ENCODE measurements around the gene BRINP3. TPM values are rescaled to one million over a fixed set of nuclear protein-coding genes. Genes with fewer than 3 reads are reported as not detected.
A peak's percentile ranks its signal among the peaks of the same experiment; 100 is the strongest.

The BRINP3 gene
- total RNA-seq, 1 experiment from 2014 or later: not detected

- no peak overlapping the region for H2AFZ ChIP-seq (ENCODE audit: low read length)
- H3K36me3 ChIP-seq (ENCODE audit: low read depth, low read length): no peaks in the 10 kb centered on the region; the same call in 1 of the 2 replicates
- no peak overlapping the region for H3K9ac ChIP-seq (ENCODE audit: low read length)
- intact Hi-C loops (cut with micrococcal nuclease): no loop called here
- H4K20me1 ChIP-seq (ENCODE audit: low read length): no peaks in the 10 kb centered on the region
- no peaks in the 10 kb centered on the region for H3K79me2 ChIP-seq (ENCODE audit: low read length)
- no TSS peak for BruUV-seq (replicated peaks)
- ChIA-PET CTCF (no interaction called here), POLR2A (ENCODE audit: unreplicated experiment) (no interaction called here)
- DNase-seq (no peak), ATAC-seq (no peak)
- no peak overlapping the region for H3K4me3 ChIP-seq (ENCODE audit: low read length)
- H3K27ac ChIP-seq (ENCODE audit: low read length): no peak overlapping the region
- H3K4me1 ChIP-seq (ENCODE audit: insufficient read depth, low read length): no peaks in the 10 kb centered on the region
- TF ChIP-seq EZH2phosphoT487 (IDR thresholded peaks at IDR 0.05; ENCODE audit: borderline replicate concordance, low read length) (no peak), CTCF (conservative IDR thresholded peaks at IDR 0.05; ENCODE audit: low read depth, low read length) (no peak), EZH2 (IDR thresholded peaks at IDR 0.05; ENCODE audit: low read length, unreplicated experiment) (no peak)
- peaks cover 5% of the 10 kb centered on the region; the same call in 1 of the 2 replicates for H3K27me3 ChIP-seq (ENCODE audit: low read length)
- H3F3A ChIP-seq (ENCODE audit: low read length, unreplicated experiment): no peaks in the 10 kb centered on the region
- H3K9me3 ChIP-seq (ENCODE audit: low read length): no peaks in the 10 kb centered on the region
- no peaks in the 10 kb centered on the region for H3K9me2 ChIP-seq (replicated peaks; ENCODE audit: low read length)
- no peak overlapping the region for H3K4me2 ChIP-seq (ENCODE audit: low read length)
These were observed 6.4 kb upstream of the BRINP3 start for GRCh38 chr1:190484045-190484444.

DNA sequence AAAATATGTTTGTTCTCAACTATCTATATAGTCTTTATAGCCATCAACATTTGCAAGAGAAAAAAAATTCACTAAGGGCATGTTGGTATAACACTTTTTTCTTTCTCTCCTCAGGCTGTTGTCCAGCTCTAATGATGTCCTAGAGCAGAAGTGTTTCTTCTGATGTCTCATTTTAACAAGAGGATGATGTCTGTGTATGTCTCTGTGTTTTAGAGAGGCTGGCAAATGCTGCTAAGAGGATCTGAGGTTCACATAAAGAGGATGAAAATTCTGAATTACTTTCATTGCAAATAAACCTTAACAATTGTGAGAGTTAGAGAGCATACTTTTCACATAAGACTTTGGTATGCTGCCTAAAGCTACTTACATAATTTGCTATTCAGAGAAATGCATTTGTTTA lies 2.6 kb upstream of the BRINP3 start:
- Histone ChIP-seq H3K9me2 (replicated peaks; ENCODE audit: low read length) (no peaks in the 10 kb centered on the region), H3K79me2 (ENCODE audit: low read length) (no peaks in the 10 kb centered on the region), H2AFZ (ENCODE audit: low read length) (no peak overlapping the region), H3K36me3 (ENCODE audit: low read depth, low read length) (no peaks in the 10 kb centered on the region; the same call in 1 of the 2 replicates), H4K20me1 (ENCODE audit: low read length) (no peaks in the 10 kb centered on the region), H3F3A (ENCODE audit: low read length, unreplicated experiment) (no peaks in the 10 kb centered on the region), H3K4me1 (ENCODE audit: insufficient read depth, low read length) (0 out of 2 replicates have a peak, but pooled peaks cover 6% of the 10 kb centered on the region), H3K9me3 (ENCODE audit: low read length) (no peaks in the 10 kb centered on the region), H3K27me3 (ENCODE audit: low read length) (peaks cover 43% of the 10 kb centered on the region), H3K9ac (ENCODE audit: low read length) (no peak overlapping the region), H3K4me2 (ENCODE audit: low read length) (no peak overlapping the region), H3K27ac (ENCODE audit: low read length) (no peak overlapping the region), H3K4me3 (ENCODE audit: low read length) (no peak overlapping the region)
- ATAC-seq (no peak), DNase-seq (no peak)
- POLR2A ChIA-PET (ENCODE audit: unreplicated experiment): interaction anchor here (0.6 kb wide), 2 partner anchors 61 to 1228 kb away, joined by 4 read pairs; no protein-coding TSS in a partner anchor
- no TSS peak for BruUV-seq (replicated peaks)
- intact Hi-C loops (cut with micrococcal nuclease): no loop called here
- CTCF ChIA-PET: no interaction called here
- no peak for TF ChIP-seq CTCF (conservative IDR thresholded peaks at IDR 0.05; ENCODE audit: low read depth, low read length)
- no peak for TF ChIP-seq EZH2phosphoT487 (IDR thresholded peaks at IDR 0.05; ENCODE audit: borderline replicate concordance, low read length)
- TF ChIP-seq EZH2 (IDR thresholded peaks at IDR 0.05; ENCODE audit: low read length, unreplicated experiment): no peak

DNA sequence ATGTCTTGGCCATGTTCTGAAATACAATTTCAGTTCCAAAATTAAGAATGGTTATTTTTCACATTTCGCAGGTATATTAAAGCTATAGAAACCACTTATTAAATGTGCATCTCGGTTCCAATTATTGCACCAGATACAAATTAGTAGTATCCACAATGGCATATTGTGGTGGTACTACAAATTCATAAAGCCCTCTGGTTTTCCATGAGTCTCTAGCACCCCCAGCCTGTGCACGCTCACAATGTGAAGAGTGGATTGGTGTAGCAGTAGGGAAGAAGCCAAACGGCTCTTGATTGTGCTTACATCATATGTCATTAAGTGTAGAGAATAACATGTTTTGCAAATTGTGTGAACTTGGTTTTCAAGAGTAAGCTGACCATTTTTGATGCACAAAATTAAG lies 1.9 kb upstream of the BRINP3 start:
- no TSS peak for BruUV-seq (replicated peaks)
- no peak overlapping the region for H3K9ac ChIP-seq (ENCODE audit: low read length)
- intact Hi-C loops (cut with micrococcal nuclease): no loop called here
- ChIA-PET CTCF (no interaction called here), POLR2A (ENCODE audit: unreplicated experiment) (interaction anchor here (0.6 kb wide), 2 partner anchors 62 to 1228 kb away, joined by 4 read pairs; no protein-coding TSS in a partner anchor)
- H4K20me1 ChIP-seq (ENCODE audit: low read length): no peaks in the 10 kb centered on the region
- no peaks in the 10 kb centered on the region for H3K9me2 ChIP-seq (replicated peaks; ENCODE audit: low read length)
- peaks cover 50% of the 10 kb centered on the region for H3K27me3 ChIP-seq (ENCODE audit: low read length)
- H3K4me2 ChIP-seq (ENCODE audit: low read length): peak overlapping the region; percentile 68; the same call in 1 of the 2 replicates
- no peaks in the 10 kb centered on the region; the same call in 1 of the 2 replicates for H3K36me3 ChIP-seq (ENCODE audit: low read depth, low read length)
- no peak for ATAC-seq
- no peaks in the 10 kb centered on the region for H3K79me2 ChIP-seq (ENCODE audit: low read length)
- no peak overlapping the region for H3K27ac ChIP-seq (ENCODE audit: low read length)
- H3K9me3 ChIP-seq (ENCODE audit: low read length): no peaks in the 10 kb centered on the region
- no peak for DNase-seq
- no peaks in the 10 kb centered on the region for H3F3A ChIP-seq (ENCODE audit: low read length, unreplicated experiment)
- TF ChIP-seq EZH2phosphoT487 (IDR thresholded peaks at IDR 0.05; ENCODE audit: borderline replicate concordance, low read length) (no peak), EZH2 (IDR thresholded peaks at IDR 0.05; ENCODE audit: low read length, unreplicated experiment) (no peak), CTCF (conservative IDR thresholded peaks at IDR 0.05; ENCODE audit: low read depth, low read length) (no peak)
- H2AFZ ChIP-seq (ENCODE audit: low read length): no peak overlapping the region
- 0 out of 2 replicates have a peak, but pooled peaks cover 6% of the 10 kb centered on the region for H3K4me1 ChIP-seq (ENCODE audit: insufficient read depth, low read length)
- peak overlapping the region; percentile 60 for H3K4me3 ChIP-seq (ENCODE audit: low read length)

Data from PC-3 (cell line).